ENCODE data around the gene MYO6.
"Not testable (repeated sequence)": the region's sequence is repeated elsewhere in the genome, so short reads cannot be mapped to it uniquely, and the experiment has no call there.

The MYO6 gene

DNA sequence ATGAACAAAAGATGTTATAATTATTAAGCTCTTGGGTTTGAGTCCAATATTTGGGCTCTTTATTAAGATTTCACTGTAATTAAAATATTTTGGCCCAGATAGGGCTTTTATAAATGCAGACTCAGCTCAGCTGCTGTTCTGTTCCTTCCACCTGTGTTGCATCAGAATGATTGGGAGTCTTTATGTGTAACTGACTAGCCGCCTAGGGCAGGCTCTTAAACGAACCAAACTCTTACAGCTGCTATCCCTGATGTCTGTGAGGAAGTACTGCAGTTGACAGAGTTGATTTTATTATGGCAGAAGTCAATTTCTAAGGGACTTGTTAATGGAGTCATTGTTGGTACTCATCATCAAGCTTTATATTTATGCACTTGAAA is 144.7 kb downstream of the MYO6 start:
- DNase-seq, result no peak

DNA sequence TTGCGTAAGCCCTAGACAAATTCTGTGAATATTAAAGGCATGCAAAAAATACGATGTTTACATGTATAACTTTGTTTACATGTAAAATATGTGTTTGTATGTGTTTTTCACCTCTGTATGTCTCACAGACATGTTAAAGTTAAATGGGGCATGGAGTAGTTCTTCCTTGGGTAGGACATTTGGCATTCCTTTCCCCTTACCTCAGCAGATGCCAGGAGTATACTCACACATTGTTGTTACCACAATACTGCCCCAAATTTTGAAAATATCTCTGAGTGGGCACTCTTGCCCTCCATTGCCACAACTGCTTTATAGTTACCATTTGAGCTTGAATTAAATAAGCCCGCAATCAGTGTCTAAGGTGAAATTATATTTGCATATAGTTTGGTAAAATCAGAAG is 147.5 kb downstream of the MYO6 start:
- DNase-seq, result no peak

DNA sequence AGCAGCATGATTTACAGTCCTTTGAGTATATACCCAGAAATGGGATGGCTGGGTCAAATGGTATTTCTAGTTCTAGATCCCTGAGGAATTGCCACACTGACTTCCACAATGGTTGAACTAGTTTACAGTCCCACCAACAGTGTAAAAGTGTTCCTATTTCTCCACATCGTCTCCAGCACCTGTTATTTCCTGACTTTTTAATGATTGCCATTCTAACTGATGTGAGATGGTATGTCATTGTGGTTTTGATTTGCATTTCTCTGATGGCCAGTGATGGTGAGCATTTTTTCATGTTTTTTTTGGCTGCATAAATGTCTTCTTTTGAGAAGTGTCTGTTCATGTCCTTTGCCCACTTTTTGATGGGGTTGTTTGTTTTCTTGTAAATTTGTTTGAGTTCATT is 151.2 kb downstream of the MYO6 start:
- not testable (repeated sequence) for DNase-seq

DNA sequence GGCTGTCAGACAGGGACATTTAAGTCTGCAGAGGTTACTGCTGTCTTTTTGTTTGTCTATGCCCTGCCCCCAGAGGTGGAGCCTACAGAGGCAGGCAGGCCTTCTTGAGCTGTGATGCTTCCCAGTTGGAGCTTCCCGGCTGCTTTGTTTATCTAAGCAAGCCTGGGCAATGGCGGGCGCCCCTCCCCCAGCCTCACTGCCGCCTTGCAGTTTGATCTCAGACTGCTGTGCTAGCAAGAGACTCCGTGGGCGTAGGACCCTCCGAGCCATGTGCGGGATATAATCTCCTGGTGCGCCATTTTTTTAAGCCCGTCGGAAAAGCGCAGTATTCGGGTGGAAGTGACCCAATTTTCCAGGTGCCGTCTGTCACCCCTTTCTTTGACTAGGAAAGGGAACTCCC is 156.1 kb downstream of the MYO6 start:
- not testable (repeated sequence) for DNase-seq

DNA sequence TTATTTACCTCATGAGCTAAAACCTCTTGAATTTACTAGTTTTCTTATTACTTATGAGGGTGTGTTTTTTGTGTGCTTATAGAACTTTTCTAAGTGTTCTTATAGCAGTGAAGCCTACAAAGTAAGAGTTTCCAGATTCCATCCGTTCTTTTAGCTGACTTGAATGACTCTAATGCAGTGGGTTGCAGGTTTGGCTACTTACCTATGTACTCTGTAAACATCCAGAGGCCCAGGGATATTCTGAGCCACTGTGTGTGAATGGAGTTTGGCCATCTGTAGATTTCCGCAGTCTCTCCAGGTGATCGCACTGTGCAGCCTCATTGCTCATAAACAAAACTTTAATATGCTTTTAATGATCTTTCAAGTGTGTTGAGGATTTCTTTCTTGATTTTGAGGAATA is 157.8 kb downstream of the MYO6 start:
- DNase-seq, result no peak

DNA sequence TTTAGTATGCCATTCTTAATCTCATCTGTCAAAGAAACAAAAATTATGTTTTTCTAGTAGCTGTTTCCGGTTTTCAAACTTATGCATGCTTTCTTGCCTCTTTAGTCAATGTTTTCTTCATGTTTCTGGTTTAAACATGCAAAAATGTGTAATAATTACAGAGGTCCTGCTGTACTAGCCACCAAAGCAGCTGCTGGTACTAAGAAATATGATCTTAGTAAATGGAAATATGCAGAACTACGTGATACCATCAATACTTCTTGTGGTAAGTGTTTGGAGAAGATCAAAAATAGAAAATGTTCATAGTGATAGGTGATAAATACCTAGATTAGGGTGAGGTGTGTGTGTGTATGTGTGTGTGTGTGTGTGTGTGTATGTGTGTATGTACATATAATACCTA is 158.4 kb downstream of the MYO6 start:
- DNase-seq, result no peak

DNA sequence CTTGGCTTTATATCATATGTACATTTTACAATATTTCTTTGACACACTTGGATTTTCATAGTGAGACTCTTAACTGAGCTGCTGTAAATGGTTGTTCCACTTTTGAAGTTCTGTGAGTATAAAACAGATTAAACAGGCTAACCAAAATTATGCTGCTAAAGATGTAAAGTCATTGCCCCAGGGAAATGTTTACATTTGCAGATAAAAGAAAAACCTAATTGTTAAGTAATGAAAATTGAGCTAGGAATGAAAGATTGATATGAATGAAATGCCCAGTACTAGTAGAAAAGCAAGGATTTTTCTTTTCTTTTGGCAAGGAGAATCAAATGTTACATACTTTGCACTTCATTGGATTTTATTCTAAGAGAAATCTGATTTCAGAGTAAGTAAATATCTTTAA is 164.0 kb downstream of the MYO6 start:
- DNase-seq, result no peak

DNA sequence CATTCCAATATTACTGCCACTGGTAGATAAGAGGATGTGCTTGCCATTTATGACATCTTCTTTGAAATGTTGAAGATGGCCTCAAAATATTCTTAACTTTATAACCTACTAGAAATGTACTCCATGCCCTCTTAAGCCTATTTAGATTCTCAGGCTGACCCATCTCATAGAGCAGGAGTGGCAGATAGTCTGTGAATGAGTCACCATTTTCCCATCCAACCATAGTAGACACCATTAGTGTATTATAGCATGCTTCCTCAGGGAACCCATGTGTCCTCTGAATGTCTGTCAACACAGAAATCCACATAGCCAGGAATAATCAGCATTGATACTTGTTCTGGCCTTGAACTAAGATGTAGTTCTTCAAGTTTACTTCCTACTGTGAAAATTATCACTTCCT is 173.2 kb downstream of the MYO6 start:
- no peak for DNase-seq

DNA sequence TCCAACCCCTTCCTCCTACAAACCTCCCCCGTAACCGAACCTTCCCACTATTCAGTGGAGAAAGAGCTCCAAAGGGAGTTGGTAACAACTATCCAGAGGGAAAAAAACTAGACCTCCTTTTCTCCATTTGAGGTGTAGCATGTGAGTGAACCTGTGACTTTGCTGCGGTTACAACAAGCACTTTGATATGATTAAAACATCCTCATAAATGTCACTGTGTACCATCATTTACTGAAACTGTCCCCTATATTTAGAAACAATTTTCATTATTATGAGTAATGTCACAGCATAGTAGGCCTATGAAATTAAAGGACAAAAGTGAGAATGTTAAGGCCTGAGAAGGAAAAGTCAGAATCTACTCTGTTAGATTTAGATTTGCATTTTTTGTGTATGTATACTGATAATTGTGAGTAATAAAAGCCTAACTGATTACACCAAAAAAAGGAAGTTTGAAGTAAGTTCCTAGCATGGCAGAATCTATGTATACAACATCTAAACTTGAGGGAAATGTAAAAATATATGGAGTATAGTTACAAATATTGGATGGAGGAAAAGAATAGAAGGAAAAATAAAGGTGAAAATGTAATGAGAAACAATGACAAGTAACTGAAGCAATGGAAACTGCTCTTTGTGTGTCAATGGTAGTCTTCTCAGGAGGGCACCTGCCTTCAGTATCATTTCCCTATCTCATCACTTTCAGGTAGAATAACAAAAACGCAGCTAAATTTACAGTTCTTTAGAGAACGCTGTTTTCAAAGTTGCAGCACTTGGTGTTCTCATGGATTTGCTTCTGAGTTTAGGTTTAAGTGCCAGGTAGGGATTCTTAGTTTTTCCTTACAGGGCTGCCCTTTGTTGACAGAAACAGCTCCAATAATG is 177.5 kb downstream of the MYO6 start:
- no peak for DNase-seq

DNA sequence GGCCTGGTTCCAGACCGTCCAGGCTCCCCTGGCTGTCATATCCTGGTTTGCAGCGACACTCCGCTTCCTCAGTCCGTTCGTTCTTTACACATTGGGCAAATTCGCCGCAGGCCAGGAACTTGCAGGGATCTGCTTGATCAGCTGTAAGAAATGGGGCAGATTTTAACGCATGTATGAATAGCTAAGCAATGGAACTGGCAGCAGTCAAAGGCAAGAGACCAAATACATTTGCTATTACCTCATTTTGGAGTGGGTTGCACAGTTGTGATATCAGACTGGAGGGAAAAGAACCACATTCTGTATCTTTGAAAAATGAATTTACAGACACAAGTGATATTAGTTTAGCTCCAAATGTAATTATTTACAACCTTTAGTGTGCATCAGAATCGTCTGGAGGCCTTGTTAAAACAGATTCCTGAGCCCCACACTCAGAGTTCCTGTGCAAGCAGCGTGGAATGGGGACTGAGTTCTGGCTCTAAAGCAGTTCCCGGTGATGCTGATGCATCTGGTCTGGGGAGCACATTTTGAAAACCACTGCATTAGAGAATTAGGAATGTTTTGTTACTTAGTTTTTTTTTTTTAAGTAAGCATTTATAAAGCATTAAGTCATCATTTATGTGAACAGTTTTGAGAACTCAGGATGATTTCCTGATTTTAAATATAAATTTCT is 182.1 kb downstream of the MYO6 start:
- peak; percentile 32 for DNase-seq

DNA sequence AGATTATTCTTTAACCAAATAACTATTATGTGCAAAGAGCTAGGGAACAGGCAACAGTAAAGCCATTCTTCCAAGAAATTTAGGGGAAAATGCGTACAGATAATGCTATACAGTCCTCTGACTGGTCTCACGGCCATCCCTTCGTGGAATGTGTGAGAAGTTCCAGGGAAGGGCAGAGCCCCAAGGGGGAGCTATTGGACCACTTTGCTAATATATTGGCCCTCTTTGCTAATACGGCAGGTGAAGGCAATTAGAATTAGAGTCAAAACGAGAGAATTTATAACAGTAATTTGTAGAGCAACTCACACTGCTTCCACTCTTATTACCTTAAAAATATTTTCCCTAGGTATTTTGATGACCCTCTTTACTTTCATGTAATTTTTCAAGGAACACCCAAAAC is 183.0 kb downstream of the MYO6 start:
- DNase-seq, result no peak

DNA sequence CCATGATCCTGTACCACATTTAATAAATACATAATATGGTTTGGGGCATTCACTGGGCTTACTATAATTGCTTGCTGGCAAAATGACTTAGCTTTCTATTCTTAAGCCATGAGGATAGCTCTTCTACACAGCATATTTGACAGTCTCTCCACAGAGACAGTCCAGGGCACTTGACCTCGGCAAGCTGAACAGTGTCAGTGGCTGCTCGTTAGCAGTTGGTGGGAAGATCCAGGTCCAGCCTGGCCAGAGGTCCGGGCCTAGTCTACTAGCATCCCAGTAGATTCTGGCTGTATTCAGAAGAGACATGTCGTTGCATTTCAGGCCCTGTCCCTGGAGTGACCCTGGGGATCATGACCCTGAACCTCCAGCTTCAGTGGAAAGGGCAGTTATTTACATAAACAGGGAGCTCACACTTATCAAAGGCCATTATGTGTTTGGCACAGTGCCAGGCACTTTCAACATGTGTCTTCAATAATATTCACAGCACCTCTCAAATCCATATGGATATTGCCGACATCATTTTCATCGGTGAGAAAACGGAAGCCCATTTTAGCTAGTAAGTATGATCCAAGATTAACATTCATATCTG is 184.4 kb downstream of the MYO6 start:
- DNase-seq, result no peak

DNA sequence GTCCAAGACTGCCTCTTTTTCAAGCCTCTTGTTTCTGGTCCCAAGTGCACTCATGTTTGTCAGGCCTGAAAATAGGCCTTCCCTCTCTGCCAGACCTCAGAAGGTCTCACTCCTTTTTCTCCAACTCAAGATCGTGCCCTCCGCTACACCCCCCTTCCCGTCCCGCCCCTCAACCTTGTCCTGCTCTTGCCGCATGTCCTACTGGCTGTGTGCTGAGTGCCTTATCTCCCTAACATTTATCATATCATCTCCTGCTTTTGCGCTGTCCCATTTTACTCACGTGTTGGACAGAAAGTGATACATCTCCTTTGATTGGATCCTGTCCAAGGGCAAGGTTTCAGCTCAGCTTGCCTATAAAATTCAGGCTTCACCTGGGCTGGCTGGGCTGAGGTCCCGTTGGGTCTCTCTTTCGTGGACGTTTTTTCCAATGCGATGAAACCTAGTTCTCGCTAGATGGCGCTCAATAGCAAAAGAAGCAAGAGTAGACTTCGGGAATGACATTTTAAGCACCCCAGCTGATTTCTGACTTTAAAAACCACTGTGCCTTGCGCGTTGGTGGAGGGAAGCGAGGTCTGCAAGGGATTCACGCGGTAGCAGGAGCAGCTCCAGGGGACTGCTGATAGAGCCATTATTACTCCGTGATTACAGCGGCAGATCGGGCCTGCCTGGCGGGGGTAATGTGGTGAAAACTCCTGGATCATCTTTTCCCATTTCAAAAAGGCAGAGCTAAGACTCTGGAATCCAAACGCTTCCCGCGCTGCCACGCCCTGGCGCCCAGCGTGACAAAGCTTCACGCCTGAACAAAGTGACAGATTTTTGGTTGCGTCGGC is 185.8 kb downstream of the MYO6 start:
- DNase-seq, result peak; percentile 63

DNA sequence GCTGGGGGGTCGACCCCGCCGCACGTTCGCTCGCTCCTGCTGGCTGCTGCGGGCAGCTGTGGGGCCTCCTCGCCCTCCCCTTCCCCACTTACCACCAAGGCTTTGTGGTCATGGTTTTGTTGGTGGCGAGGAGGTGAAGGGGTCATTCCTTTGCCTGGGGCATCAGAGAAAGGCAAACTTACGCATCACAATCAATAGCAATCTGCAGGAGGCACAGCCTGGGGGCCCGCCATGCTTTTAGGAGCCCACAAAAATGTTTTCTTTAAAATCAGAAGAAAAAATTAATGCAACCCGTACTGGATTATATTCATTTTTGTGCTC is 186.4 kb downstream of the MYO6 start:
- DNase-seq, result no peak

DNA sequence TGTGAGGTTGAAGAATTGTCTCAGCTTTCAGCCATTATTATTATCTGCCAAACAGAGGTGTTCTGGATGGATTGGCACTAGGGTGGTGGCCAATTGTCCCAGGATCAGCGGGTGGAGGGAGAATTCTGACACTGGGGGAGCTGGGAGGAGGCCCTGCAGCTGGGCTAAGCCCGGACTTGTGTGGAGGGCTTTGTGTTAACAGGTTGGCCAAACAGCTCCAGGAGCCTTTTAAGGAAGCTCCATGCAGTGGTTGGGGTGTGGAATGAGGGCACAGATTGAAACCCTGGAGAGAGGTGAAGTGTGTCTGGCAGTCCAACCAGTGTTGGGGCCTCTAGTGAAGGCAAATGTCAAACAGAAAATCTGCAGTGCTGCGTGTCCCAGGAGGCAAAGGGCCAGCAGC is 187.6 kb downstream of the MYO6 start:
- DNase-seq, result no peak

DNA sequence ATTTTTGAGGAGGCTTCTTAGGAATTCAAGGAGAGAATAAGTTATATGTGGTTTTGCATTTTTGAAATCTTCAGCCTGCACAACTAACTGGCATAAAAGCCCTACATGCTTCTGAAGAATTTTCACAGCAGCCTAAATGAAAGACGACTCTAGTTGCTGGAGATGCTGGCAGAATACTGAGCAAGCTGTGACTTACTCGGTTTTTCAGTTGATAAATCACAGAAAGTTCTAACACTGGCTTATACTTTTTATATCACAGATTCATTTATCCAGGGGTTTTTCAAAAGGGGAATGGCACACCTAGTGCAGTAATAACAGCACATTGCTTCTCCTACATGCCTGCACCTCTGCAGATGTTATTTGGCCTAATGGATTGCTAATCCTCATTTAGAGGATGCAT is 188.8 kb downstream of the MYO6 start:
- no peak for DNase-seq

DNA sequence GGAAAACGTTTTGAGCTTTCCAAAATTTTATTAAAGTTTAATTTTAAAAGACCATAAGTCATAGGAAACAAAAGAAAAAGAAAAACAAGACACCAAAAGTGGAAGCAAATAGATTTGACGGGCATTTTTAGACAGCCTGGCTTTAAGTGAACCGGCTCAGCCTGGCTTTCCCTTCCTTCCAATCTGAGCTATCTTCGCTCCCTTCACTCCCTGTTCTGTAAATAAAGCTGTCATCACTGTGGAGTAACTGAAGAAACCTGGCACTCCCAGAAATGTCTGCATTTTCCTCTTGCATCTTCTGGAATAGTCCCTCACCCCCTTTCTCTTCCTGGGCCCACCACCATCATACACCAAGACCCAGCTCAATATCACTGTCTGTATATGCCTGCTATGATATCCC is 191.5 kb downstream of the MYO6 start:
- no peak for DNase-seq

DNA sequence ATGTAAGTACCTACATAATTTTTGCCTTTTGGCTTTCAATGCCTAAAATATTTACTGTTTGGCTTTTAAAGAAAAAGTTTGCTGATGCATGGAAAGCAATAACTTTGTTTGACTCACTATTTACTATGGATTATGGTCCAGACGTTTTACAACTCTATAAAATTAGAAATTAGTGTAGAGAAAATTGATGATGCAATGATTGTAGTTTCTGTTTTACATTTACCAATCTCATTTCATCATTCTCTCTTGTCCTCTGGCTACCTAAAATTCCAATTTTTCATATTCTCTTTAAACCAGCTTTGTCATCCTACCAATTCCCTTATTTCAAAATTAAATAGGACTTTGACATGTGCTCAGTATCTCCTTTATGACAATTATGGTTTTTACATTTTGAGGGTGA is 192.5 kb downstream of the MYO6 start:
- no peak for DNase-seq

DNA sequence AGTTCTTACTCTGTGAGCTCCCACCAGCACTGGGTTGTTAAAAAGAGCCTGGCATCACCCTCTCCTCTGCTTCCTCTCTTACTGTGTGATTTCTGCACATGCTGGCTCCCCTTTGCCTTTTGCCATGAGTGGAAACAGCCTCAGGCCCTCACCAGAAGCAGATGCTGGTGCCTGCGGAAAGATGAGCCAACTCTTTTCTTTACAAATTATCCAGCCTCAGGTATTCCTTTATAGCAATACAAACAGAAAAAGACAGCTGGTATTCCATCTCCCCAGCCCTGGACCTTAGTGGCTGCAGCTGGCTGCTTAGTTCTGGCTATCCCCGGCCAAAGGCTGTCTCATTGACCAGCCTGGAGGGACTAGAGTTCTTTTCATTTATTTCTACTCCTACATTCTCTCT is 194.3 kb downstream of the MYO6 start:
- DNase-seq, result no peak

DNA sequence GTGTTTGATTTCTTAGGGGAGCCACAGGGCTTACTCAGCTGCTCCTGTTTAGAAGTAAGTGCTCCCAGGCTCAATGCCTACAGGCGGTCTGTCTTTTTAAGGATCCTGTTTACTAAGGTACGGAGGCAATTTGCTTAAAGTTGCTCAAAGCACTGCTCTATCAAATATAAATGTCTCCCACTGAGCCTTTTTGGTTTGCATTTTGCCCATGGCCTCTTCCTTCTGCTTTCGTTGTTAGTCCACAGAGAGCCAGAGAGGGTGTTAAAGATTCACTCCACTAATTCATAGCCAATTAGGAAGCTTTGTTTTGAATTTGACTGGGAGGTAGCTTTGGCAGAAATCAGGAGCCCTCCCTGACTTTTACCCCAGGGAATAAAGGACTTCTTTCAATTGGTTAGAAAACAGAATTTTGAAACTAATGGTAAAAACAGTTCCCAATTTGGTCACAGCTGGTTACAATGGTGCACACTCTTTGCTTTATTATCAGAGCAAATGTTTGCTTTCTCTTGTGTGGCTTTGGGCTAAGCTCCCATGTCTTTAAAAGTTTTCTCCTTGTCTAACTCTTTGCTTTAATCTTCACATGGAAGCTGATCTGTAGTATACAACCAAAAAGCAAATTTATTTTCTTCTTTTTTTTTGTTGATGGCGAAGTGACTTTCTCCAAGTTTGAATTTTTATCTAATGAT is 197.2 kb downstream of the MYO6 start:
- no peak for DNase-seq

DNA sequence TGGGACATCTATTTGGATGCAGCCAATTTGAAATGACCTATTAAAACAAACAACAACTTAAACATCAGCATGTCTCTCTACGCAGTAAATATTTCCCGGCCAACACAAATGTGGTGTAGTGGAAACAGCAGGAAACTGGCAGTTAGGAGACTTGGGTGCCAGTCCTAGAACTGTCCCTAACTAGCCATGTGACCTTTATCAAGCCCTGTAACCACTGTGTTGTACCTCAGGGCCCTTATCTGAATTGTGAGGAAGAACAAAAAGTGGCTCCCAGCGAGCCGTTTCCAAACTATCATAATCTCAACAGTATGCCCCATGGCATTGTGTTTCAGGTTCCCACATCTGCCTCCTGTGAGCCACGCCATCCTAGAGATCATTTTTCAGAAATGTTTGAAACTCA is 198.9 kb downstream of the MYO6 start:
- DNase-seq, result no peak

DNA sequence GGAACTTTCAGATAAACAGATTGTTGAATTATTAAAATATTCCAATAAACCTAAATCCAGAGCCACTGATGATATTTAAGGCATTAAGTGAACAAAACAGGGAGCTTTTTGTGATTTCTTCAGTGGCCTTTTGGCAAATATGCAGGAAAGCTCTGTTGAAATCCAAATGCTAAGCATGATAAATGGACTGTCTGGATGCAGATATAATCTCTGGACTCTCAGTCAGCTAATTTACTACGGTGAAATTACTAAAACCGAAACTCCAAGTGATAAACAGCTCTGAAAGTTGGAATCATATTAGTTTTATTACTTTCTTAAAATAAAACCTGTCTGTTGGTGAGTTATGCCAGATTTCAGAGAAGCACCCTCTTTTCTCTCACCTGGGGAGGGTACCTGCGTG is 203.1 kb downstream of the MYO6 start:
- no peak for DNase-seq

DNA sequence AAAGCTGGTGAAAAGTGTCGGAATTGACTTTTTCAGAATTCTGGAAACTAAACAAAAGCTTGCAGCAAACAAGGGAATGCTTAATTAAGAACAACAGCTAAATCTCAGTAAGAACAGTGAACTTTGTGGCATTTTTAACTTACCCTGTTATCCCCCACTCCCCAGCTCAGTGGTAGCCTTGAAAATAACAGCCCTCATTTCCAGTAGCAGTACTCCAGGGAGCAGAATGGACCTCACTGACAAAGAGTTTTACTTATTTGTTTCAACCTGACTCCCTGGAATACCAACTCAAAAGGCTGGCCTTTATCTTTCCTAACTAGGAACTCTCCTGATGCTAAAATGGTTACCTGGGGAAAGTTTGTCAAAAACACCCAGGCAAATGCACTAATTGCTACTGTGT is 214.5 kb downstream of the MYO6 start:
- no peak for DNase-seq

Measured in left hindlimb (tissue), 1 donor.